Esophagus muscularis mucosa (tissue), 3 donors: ENCODE data around the gene SERPINE2.

Experiments
- POLR2A ChIP-seq: fragments of 450-650 bp; IDR thresholded peaks from one replicate; pipeline ENCODE4 v1.6.1; 2017; ENCODE audit warnings: antibody characterized with exemption, moderate library complexity, mild to moderate bottlenecking, low read depth
- TF ChIP-seq, protein P1 (sequence below), 3 experiments: fragments of 200-600 bp in 2 of 3; fragments of 450-650 bp in 1 of 3; sonication (generic) in 2 of 3; IDR thresholded peaks; one replicate each; pipeline ENCODE4 v1.5.1; 2017 to 2019; ENCODE audit warnings: antibody characterized with exemption in 3 of 3, mild to moderate bottlenecking in 2 of 3, moderate library complexity in 1 of 3

DNA sequence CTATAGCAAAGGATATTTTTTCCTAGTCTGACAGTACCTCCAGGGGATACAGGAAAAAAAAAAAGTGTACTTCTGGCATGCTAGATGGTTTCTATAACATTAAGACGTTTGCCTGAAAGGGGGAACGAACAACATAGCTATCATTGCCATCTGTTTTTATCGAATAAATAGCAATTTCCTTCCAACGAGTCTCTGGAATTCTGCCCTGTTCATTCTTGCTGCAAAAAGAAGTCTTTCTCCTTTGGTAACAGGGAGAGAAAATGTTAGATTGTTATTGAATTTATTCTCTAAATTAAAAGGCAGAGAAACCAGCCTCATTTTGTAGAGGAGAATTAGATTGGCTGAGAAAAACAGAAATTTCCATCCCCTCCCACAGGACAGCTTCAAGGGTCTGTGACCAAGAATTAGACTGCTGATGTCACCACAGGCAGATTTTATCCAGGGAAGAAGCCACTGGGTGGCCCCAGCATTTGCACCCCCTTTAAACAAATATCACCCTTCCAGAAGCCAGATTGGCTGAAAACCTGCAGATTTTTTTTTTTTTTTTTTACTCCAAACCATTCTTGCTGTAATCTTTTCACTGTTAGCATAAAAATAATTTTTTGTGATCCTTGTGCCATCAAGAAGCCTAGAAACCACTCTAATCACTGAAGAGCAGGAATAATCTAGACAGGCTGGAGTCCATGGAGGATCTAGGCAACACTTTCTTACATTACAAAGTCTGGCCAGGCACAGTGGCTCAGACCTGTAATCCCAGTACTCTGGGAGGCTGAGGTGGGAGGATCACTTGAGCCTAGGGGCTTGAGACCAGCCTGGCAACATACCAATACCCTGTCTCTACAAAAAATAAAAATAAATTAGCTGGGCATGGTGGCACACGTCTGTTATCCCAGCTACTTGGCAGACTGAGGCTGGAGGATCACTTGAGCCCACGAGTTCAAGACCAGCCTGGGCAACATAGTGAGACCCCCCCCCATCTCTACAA lies 106.0 kb downstream of the SERPINE2 start:
- TF ChIP-seq, protein P1, sequence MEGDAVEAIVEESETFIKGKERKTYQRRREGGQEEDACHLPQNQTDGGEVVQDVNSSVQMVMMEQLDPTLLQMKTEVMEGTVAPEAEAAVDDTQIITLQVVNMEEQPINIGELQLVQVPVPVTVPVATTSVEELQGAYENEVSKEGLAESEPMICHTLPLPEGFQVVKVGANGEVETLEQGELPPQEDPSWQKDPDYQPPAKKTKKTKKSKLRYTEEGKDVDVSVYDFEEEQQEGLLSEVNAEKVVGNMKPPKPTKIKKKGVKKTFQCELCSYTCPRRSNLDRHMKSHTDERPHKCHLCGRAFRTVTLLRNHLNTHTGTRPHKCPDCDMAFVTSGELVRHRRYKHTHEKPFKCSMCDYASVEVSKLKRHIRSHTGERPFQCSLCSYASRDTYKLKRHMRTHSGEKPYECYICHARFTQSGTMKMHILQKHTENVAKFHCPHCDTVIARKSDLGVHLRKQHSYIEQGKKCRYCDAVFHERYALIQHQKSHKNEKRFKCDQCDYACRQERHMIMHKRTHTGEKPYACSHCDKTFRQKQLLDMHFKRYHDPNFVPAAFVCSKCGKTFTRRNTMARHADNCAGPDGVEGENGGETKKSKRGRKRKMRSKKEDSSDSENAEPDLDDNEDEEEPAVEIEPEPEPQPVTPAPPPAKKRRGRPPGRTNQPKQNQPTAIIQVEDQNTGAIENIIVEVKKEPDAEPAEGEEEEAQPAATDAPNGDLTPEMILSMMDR (IDR thresholded peaks at IDR 0.05) = no peak
- no peak for TF ChIP-seq POLR2A
